HG02798 (cell line): Measurements from ENCODE around the gene NXPH1.

Source experiments
- ATAC-seq: cut with Tn5 transposase; IDR thresholded peaks from one replicate; pipeline ENCODE4 v1.9.1; 2021; ENCODE audit warnings: mild to moderate bottlenecking; ENCODE audit not compliant: unreplicated experiment, poor library complexity

Gene NXPH1

DNA sequence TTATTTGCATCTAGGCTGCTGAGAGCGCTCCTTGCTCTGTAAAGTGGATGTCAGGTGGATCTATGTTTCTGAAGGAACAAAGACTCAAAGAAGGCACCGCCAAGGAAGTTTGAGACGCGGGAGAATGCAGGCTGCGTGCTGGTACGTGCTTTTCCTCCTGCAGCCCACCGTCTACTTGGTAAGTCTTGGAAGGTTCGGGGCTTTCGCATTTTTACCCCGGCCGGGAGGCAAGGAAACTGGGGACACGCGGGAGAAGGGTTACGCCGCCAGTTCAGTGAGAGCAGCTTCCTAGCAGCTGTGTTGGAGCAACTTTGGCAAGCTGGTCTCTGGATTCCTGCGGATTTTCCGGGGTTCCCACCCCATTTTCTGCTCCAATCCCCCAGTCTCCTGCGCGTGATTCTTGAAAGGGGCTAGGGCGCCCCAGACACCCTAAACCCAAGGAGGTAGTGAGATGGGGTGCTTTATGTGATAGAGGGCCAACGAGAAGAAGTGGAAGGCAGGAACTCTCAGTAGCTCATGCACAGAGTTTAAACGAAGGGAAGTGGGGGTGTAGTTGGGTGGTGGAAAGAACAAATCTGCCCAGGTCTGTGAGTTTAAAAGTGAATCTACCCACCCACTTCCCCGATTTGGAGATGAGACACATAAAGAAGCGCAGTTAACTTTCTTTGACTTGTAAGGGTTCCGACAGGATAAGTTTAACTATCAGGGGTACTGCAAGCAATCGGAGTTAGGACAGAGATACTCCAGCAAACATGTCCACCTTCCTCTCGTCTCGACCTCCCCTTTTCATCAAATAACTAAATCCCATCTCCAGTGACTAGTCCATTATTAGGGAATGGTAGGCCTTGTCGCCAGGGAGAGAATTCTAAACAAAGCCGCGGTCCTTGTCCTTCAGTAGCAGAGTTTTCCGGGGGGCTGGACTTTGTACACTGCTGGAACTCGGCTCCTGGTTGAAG lies 2.5 kb downstream of the NXPH1 start:
- ATAC-seq = no peak

DNA sequence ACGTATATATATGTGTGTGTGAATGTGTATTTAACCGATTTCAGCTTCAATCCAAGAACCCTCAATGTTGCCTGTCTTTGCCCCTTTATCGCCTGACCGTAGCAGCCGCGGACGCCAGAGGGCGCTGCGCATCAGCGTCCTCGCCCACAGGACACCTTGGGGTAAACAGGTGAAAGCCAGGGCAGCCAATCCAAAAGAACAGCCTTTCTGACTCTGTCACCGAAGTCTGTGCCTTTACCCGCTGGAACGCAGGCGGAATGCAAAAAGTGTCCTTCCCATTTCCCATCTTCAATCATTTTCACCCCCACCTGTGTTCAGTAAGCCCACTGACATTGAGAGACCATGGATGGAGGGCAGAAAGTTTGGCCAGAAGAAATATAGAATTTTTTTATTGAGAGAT lies 3.6 kb downstream of the NXPH1 start:
- peak; percentile 84 for ATAC-seq

DNA sequence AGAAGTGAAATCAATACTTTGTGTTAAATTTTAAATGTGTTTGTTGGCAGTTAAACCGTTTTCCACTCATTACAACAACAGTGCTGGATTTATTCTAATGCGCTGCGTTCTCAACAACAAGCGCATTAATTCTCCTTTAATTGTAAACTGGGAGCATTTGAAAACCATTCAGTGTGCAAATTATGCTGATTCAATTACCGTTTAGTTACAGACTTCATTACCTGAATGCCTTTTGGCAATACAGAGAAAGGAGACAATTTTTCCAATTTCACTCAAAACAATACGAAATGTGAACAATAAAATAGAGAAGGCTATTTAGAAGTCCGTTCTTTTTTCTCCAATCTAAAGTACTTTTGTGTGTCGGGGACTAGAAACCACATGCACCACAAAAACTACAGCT lies 4.2 kb downstream of the NXPH1 start:
- no peak for ATAC-seq

DNA sequence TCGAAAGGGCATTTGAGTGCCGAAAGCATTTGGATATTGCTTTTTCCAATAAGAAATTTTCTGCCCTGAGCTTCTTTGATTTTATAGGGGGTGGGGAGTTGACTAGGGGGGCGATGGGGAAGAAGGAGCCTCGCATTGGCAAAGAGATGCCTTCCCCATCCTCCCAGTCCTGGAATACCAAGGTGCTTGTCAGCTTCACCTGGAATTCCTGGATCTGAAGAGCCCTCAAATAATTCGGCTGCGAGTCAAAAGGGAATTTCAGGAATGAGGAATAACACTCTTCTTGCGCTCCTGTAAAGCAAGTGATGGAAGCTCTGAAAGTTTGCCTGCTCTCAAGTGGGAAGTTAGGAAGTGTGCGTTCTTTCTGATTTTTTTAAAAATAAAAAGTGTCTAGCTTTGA lies 7.3 kb downstream of the NXPH1 start:
- no peak for ATAC-seq

DNA sequence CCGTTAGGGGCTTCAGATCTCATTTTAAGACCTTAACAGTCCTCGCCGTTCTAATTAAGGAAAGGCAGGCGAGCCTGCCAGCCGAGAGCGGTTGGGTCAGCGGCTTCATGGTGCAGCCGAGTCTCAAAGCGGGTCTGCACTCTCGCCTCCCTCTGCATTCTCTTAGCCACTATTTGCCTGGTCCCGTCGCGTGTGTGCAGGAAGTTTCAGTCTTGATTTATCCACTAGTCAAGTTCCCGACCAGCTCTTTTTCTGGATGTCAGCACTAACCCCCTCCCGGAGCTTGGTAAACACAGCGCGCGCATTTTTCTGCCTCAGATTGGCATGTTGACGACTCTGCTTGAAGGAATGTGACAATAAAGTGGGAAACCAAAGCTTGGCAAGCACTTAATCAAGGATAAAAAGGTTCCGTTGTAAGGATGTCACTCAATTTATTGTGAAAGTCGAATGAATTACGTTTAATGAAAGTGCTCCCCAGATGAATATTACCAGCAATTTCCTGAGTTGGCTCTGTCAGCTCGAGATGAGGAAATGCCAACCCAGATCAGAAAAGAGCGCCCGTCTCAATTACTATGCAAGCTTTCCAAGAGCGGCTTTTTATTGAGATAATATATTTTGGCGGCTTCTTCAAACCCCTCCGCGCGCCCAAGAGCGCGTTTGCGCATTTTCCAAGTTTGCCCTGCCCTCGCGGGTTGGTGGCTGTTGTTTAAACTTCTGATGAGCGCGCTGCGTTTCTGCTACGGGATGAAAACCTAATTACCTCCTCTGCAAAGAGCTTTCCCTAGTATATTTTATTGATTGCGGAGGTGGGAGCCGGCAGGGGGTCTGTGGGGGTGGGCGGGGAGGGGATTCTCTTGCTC lies 7.9 kb downstream of the NXPH1 start:
- no peak for ATAC-seq

DNA sequence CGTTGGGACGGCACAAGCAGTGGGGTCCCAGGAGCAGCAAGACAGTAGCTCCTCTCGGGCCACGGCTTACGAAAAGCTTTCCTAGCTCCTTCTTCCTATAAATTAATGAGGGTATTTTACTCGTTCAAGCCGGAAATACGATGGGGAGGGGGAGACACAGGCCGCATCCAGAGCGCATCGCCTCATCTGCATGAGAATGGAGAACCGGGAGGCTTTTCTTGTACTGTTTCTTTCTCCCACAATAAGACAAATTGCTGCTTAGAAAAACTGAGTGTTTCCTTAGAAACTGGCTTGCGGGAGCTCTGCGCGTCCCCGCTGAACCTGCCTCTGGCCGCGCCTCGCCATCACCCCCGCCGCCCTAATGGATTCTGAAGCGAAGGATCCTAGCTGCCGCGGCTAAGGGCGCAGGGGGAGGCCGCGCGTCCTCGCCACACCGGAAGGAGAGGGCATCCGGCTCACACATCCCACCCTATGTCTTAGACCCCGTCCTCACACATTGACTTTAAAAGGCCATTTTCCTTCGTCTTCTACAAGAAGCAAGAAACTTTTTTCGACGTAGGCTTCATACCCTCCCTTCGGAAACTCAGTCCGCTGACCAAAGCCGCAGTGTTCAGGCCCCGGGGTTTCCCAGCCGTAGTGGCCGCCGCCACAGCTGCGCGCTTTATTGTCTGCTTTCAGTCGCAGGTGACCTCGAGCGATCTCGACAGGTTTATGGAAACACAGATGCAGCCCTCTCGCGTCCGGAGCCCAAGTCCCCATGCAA lies 8.8 kb downstream of the NXPH1 start:
- no peak for ATAC-seq

DNA sequence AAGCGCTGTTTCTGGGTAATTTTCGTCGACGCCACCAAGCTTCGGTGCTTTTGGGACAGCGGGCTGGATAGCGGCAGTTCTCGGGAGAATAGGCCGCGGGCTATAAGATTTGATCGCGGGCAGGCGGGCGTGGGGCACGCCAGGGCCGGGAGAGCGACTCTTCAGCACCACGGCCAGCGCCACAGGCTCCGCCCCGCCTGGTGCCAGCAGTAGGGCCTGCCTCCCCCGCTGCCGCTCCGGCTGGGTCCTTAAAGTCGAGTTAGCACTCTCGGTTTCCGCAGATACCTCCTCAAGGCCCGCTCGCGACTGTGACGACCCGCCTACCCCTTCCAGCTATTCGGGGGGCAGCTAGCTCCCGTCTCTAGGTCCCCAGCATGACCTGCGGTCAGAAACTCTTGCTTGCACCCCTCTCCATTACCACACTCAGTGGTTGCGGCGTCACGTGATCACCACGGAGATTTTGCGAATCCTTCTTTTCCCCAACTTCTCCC lies 9.4 kb downstream of the NXPH1 start:
- no peak for ATAC-seq

DNA sequence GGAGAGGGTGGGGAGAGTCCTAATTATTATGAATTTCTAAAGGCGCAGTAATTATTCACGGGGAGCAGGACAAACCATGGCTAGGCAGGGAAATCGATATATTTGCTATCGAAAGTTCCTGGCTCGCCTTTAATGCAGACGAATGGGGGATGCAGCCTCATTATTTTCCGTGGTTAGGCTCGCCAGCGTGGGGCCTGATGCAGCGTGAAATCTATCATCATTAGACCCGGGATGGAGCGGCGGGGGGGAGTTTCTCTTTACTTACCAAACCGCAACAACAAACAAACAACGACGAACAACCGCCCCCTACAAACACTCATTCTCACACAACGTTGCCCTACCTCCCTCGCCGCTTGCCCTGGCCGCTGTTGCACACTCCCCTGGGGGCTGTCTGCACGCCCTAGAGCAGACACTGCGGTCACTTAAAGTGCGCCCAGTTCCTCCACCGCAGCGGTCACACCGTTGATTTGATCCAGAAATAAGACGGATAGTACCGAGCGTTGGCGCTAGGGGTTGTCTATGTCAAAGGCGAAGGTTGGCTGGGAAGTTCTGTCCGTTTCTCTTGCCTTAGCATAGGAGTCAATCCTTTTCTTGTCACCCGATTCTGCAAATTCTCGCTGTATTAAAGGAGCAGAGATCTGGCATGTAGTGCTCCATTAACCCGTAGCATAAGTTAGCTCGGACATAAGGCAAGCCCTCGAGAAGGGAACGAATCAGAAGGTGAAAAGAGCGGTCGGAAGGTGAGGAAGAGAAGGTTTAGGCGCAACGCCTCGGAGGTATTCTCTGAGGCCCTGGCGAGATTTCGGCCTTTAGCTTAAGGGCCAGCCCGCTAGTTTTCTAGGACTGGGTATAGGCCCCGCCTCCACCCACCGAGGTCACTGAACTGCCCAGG lies 10.4 kb downstream of the NXPH1 start:
- no peak for ATAC-seq

DNA sequence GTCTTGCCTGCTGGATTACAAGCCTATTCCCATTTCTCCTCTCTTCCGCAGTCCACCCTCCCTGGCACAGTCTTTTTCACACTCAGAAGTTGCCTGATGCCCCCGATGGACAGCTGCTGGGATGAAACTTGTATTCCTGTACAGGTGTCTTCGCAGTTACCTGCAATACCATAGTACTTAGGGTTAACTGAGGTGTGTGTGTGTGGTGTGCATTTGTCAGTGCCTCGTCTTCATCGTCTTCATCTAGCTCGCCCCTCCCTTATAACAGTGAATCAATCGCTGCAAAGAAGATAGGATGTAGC lies 11.0 kb downstream of the NXPH1 start:
- ATAC-seq = no peak

DNA sequence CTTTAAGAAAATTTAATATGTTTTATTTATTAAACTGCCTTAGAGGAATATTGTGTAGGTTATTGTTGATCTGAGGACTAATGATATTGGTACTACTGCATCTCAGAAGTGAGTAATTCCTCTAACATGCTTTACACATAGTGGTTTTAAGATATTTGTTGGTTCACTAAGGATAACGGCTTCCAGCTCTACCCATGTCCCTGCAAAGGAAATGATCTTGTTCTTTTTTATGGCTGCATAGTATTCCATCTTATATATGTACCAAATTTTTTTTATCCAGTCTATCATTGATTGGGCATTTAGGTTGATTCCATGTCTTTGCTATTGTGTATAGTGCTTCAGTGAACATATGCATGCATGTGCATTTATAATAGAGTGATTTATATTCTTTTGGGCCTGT lies 20.1 kb downstream of the NXPH1 start:
- no peak for ATAC-seq

DNA sequence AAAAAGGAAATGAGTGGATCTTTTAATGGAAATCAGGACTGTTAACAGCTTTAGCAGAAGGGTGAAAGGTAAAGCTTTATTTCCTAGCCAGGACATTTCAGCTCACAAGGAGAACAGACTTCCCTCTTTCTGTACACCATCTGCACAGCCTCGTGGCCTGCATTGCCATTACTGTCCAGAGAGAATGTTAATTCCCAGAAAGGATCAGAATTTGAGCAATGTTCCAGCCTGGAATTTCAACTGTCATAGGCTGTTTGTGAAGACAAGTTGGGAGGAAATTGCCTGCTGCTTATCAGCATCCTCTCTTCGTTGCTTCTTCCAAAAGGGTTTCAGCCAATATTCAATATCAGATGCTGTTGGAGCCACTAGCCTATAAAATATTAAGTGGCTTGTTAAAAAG lies 22.0 kb downstream of the NXPH1 start:
- no peak for ATAC-seq

DNA sequence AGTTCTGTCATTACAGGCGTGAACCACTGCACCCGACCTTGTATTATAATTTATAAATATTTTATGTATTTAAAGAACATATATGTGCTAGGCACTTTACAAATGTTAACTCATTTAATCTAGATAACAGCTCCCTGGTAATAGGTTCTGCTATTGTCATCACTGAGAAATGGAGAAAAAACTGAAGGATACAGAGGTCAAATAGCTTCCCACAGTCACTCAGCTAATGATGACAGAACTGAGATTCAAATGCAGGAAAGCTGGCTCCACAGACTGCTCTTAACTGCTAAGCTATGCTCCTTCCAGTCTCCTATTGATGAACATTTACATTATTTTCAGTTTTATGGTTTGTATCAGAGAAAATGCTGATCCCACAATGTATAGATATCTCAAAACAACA lies 28.9 kb downstream of the NXPH1 start:
- ATAC-seq = no peak

DNA sequence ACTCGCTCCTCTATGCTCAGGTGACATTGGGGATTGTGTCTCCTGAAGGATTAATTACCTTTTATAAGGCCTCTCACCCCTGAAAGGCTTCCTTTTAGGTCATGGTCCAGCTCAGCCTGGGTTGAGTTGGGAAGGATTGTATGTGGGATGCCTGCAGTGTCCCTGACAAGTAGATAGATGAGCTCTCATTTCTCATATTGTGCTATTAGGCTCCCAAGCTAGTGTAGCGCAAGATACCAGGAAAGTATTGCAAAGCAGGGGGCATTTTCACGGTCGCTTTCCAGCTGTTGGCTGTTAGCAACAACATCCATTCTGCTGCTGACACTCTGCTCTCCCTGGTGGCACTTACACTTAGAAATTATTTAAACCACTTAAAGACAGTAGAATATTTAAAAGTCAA lies 31.9 kb downstream of the NXPH1 start:
- ATAC-seq = no peak

DNA sequence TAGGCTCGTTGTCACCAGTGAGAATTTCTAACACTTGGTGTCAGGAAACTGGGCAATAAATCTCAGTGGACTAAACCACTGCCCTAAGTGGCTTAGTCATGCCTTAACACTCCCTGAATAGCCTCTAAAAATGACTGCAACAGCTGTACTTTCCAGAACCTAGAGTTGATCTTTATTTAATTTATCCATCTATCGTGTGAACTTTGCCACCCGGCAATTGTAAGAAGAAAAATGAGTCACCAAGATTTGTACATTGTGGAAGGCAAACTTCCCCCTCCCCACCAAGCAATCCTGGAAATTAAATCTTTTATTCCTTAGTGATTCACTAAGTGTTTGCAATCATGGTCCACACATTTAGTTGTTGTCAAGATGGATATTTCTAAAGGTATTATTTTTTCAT lies 47.1 kb downstream of the NXPH1 start:
- no peak for ATAC-seq

DNA sequence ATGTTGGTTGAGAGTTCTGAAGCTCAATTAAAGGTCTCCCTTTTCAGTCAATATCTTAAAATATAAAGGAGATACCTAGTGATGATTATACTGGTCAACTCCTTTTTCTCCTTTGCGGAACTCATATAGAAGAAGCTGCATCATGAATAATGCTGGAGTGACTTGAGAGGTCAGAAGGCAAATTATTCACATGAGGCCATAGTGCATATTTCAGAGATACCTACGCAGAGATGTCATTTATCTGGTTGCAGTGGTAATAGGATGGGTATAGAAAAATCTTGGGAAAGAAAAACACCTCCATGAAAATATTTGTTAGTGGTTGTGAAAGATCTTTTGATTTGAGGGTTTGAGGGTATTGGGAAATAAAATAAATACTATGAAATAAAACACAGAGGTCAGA lies 47.7 kb downstream of the NXPH1 start:
- no peak for ATAC-seq

DNA sequence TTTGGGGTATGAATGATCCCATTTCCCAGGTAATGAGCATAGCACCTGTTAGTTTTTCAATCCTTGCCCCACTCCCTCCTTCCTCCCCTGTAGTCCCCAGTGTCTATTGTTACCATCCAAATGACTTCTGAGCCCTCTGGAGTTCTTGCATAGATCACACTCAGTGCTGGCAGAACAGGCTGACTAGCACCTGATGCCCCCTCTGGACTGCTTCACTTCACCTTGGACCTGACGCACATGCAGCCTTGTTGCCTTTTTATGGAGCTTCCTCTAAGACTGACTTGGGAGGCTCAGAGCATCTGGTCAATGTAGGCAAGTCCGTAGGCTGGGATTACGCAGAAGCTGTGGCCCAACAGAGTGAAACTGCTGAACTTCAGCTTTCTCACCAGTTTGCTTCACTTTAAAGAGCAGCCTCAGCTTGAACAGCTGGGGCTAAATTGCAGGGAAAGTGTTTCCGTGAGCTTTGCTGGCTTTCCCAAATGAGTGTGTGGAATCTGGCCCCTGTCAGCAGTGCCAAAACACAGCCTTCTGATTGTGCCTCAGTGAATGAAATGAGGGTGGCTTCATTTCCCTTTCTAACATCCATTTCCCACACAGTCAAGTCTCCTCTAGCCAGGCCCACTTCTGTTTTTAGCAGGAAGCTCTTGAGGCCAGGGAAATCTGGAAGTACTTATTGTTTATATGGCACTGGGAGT lies 48.5 kb downstream of the NXPH1 start:
- ATAC-seq = no peak

DNA sequence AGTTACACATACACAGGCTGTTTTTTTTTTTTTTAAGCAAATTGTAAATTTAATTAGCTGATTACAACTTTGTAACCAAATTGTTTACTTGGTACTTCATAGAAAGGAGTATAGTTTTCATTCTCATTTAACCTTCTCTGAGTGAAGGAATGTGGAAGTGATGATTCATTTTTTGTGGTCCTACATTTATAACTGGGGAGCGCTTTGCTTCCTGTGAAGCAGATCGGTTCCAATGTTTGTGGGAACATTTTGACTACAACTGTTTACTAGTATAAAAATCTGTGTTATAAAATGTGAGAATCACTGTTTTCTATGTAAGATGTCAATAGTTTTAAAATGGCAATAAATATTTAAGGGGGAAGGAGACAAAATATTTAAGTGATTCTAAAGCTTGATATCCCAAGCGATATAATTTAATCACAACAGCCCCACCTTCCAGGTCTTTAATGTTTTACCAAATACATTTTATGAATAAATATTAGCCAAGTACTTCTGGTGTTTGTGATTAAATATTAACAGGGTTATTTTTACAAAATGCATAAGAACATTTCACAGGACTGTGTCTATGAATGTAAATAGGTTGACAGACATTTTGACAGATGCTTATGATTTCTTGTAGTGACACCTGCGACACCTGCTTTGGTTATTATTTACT lies 57.1 kb downstream of the NXPH1 start:
- ATAC-seq = no peak

DNA sequence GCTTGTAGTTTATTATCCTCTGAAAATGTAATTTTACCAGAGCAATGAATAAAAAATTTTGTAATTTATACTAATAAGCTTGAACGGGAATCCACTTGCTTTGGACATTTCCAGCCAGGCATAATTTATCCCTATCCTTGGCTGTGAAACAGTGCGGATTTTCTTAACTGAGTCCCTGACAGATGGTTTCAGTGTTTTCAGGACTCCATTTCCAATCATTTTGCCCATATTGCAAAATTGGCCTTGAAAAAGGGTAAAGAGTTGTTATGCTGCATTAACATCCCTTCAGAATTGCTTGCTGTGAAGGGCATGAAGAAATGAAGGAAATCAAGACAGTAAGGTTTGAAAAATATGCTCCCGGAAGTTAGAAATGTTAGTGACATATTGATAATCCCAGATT lies 57.7 kb downstream of the NXPH1 start:
- ATAC-seq = no peak
